ENCODE data around the gene PRSS50.
"Not testable (repeated sequence)": the region's sequence is repeated elsewhere in the genome, so short reads cannot be mapped to it uniquely, and the experiment has no call there.

The PRSS50 gene

GRCh38 chr3:46708401-46709156 lies 9.1 kb downstream of the PRSS50 start:
- no peak for DNase-seq (ENCODE audit: low spot score)

DNA sequence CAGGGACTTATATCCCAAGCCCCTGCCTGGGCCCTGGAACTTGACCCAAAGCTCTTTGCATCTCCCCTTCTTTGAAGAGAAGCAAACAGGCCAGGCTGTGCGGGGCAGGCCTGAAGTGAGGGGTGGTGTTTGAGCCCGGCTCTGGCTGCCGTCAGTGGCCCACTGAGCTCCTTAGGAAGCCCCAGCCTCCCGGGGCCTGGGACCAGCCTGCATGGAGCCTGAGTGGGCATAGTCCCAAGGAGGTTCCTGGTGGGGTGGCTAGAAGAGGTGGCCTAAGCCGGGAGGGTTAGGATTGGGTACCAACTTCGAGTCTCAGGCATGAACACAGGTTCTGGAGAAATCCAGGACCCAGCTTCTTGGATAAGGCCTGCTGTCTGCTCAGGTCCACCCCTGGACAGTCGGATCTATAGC lies 10.1 kb downstream of the PRSS50 start:
- DNase-seq (ENCODE audit: low spot score) = no peak

DNA sequence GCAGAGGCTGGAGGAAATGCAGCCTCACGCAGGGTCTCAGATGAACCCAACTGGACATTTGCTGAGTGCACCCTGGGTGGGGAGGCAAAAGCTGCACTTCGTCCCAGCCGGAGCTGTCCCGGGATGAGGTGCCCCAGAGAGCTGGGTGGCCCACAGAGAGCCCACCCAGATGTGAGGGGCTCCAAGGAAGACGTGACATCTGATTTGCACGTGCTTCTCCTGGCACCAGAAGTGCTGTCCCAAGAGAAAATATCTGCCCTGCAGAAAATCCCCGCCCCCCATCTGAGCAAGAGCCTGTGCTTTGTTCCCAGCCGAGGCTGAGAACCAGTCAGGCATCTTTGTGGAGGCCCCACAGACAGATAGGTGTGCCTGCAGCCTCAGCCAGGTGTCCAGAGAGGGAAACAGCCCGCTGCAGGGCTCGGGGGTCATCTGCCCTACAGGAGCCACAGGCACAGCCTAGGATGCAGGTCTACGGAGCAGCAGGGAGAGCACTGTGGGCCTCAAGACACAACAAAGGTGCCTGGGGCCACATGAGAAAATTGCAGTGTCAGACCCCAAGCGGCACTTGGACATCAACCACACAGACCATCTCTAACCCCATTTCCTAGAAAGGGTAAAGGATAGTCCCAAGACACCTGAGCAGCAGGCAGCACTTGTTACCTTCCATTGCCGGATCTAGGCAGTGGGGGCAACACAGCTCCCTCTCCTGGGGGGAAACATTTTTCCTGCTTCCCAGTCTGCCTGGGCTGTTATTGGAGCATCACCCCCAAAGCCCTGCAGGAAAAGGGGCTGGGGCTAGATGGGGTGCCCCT lies 10.7 kb downstream of the PRSS50 start:
- no peak for DNase-seq (ENCODE audit: low spot score)

- DNase-seq (ENCODE audit: low spot score) = no peak
Observed at GRCh38 chr3:46705751-46706552, 11.7 kb downstream of the PRSS50 start.

DNA sequence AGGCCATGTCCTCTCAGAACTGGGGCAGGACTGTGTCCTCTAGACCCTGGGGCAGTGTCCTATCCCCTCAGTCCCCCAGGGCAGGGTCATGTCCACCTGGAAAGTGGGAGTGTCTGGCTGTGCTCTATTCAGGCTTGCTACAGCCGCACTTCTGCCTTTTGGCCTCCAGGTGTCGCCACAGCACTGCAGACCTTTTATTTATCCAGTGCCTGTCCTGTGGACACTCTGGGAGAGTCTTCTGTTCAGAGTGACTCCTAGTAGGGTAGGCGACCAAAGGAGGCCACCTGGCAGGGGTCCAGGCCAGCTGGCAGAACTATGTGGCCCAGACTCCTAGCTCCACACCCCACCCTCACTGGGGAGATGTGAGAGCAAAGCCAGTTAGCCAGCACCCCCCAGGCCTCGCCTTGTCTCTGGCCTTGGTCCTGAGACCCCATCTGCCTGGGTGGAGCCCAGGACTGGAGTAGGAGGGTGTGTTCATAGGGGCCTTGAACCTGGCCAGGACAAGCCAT lies 12.6 kb downstream of the PRSS50 start:
- peak; percentile 90 for DNase-seq (ENCODE audit: low spot score)

GRCh38 chr3:46704346-46704745 lies 13.3 kb downstream of the PRSS50 start:
- not testable (repeated sequence) for DNase-seq (ENCODE audit: low spot score)

GRCh38 chr3:46703013-46703520 lies 14.6 kb downstream of the PRSS50 start:
- no peak for DNase-seq (ENCODE audit: low spot score)

DNA sequence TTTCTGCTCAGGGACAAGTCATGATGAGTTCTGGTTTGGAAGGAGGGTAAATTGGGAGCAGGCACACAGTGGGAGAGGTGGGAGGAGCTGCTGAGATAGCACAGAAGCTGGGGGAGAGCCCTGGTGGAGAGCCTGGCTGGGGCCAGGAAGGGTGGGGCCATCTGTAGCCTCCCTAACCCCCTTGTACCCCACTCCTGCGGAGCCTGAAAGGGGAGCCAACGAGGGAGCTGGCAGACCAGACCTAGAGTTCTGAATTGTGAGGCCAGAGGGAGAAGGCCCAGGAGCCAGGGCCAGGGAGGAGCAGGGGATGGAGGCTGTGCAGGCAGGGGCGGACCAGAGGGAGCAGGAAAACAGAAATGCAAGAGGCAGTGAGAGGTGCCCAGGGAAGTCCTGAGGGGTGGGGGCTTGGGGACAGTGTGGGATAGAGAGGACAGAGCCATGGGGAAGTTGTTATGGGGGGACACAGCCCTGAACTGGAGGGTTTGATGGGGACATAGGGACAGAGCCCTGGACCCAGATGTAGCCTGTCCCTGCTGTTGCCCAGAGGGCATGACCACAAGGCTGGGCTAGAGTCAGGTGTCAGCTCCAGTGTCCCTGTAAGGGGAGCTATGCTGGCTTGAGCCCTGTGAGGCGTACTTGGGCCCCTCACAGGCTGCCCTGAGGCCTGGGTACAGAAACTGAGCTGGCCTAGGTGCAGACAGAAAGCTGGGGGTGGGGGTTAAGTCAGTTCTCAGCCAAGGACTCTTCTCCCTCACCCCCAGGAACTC lies 15.2 kb downstream of the PRSS50 start:
- no peak for DNase-seq (ENCODE audit: low spot score)

GRCh38 chr3:46701181-46701939 lies 16.3 kb downstream of the PRSS50 start, which contains the start of gene TMIE:
TSS of gene TMIE (plus strand) at chr3:46701392. CDS start at chr3:46701488, 96 bp downstream.
- no peak for DNase-seq (ENCODE audit: low spot score)

- DNase-seq (ENCODE audit: low spot score) = no peak
Observed at GRCh38 chr3:46700772-46701171, 16.9 kb downstream of the PRSS50 start.

DNA sequence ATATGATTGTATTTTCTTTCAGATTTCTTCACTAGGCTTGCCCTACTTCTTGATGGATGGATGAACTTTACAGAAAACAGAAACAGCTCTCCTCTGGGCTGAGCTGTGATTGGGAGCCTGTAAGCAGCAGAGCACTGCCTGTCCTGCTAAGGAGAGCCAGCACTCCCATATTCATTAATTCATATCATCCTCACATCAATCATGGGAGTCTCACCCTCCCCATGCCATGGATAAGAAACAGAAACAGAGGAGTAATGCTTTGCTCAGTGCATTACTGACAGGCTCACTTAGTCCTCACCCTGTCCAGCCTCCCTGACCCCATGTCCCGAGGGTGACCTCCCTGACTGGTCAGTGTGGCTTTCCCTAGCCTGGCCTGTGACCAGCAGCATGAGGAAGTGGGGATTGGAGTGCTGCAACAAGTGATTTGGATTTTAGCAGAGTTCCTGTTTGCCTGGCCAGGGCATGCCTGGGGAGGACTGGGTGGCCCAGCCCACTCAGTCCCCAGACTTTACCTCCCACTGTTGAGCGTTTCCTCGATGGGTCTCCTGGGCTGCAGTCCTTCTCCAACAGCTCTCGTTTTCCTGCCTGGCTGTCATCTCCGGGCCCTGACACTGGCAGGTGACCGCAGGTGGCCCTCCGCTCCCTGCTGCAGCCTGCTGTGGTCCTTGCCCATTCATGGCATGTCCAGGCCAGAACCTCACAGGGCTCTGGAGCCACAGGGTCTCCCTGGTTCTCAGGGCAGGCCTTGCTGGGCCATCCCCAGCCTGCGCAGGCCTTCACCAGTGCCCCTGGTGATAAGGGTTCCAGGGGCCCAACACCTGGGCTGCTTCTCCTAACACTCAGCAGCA lies 17.8 kb downstream of the PRSS50 start:
- DNase-seq (ENCODE audit: low spot score) = no peak

GRCh38 chr3:46695962-46696894 lies 21.4 kb downstream of the PRSS50 start:
- DNase-seq (ENCODE audit: low spot score) = no peak

DNA sequence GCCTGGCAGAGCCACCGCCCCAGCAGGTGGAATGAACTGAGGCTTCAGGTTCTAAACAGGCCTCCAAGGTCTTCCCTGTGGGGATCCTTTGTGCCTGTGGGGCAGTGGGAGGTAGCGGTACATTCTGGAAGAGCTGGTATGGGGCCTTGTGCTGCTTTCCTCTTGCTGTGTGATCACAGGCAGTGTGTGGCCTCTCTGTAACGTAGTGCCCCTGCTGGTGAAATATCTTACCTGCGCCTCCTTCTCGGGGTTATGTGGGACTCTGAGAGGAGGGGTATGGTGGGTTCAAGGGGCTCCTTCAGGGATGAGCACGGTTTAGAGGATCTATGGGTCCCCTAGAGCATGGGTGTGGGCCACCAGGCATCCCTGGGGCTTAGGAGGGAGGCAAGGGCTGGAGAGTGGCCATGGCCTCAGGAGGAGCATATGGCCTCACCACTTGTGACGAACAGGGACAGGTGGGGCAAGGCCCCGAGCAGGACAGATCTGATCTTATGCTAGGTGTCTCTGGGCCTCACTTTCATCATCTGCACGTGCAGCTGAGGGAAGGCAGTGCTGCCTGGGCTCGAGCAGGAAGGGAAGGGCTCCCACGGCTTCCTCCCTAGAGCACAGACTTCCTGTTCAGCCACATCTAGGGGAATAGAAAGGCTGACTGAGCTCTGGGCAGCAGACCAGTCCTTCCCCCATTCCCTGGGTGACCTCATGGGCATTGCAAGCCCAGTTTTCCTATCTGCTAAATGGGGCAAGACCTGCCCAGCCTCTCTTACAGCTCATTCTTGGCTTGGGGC lies 22.3 kb downstream of the PRSS50 start:
- DNase-seq (ENCODE audit: low spot score) = peak; percentile 88

DNA sequence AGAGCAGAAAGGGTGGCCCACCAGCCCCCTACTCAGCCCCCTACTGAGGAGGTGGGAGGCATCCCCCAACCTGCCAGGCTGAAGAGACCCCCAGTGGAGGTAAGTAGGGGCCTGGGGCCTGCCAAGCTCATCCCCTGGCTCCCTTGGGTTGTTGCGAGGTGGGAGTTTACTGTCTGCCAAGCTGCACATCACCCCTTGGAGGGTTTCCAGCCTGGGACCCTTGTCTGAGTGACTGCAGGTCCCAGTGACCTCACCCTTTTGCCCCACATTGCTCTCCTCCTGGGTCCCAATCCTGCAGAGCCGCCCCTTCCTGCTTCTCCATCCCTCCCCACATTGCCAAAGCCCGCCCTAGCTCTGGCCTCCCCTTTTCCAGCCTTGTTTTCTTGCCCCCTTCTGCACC lies 23.1 kb downstream of the PRSS50 start:
- no peak for DNase-seq (ENCODE audit: low spot score)

- DNase-seq (ENCODE audit: low spot score) = no peak
Observed at GRCh38 chr3:46693892-46694226, 23.8 kb downstream of the PRSS50 start.

GRCh38 chr3:46693038-46693891 lies 24.4 kb downstream of the PRSS50 start, which contains the start of gene ALS2CL:
TSS of gene ALS2CL (minus strand) at chr3:46693679. CDS start at chr3:46689440, 4,239 bp downstream.
- DNase-seq (ENCODE audit: low spot score) = peak; percentile 90

GRCh38 chr3:46692566-46692990 lies 25.1 kb downstream of the PRSS50 start:
- peak; percentile 65 for DNase-seq (ENCODE audit: low spot score)
